H9 (cell line): Measurements from ENCODE around the gene HLA-DOA. TPM values are rescaled to one million over a fixed set of nuclear protein-coding genes. Genes with fewer than 3 reads are reported as not detected.

Experiments
- DNase-seq: peaks from one replicate; pipeline ENCODE4 v3.0.0-alpha.2; 2017
- H2AFZ ChIP-seq: one replicate; pipeline ENCODE4 v1.6.1; 2013; ENCODE audit warnings: mild to moderate bottlenecking, low read length, control low read depth, moderate library complexity
- H2AK5ac ChIP-seq: 2 replicates; pipeline ENCODE4 v1.6.1; 2013; ENCODE audit warnings: low read length, control low read depth, mixed read lengths; ENCODE audit not compliant: insufficient read length
- H2BK120ac ChIP-seq: one replicate; pipeline ENCODE4 v1.6.1; 2013; ENCODE audit warnings: low read depth, mild to moderate bottlenecking, low read length, control low read depth, inconsistent platforms; ENCODE audit not compliant: poor library complexity, severe bottlenecking
- H2BK12ac ChIP-seq: 2 replicates; pipeline ENCODE4 v1.6.1; 2013; ENCODE audit warnings: low read length, control low read depth, mixed read lengths, low read depth; ENCODE audit not compliant: insufficient read length
- H2BK15ac ChIP-seq: 2 replicates; pipeline ENCODE4 v1.6.1; 2013; ENCODE audit warnings: low read depth, low read length, control low read depth
- H2BK20ac ChIP-seq: one replicate; pipeline ENCODE4 v1.6.1; 2013; ENCODE audit warnings: low read depth, mild to moderate bottlenecking, low read length, control low read depth, inconsistent platforms; ENCODE audit not compliant: poor library complexity, severe bottlenecking
- H2BK5ac ChIP-seq: 2 replicates; pipeline ENCODE4 v1.6.1; 2013; ENCODE audit warnings: low read length, control low read depth, mixed read lengths; ENCODE audit not compliant: insufficient read length
- H3K14ac ChIP-seq: 2 replicates; pipeline ENCODE4 v1.6.1; 2013; ENCODE audit warnings: low read length, control low read depth; ENCODE audit not compliant: insufficient read depth
- H3K18ac ChIP-seq: 2 replicates; pipeline ENCODE4 v1.6.1; 2013; ENCODE audit warnings: low read depth, mild to moderate bottlenecking, mixed read lengths, low read length, control low read depth; ENCODE audit not compliant: insufficient read length
- H3K23ac ChIP-seq: 2 replicates; pipeline ENCODE4 v1.6.1; 2013; ENCODE audit warnings: low read length, control low read depth, mixed read lengths, low read depth; ENCODE audit not compliant: insufficient read length
- H3K23me2 ChIP-seq: 2 replicates; pipeline ENCODE4 v1.6.1; 2013; ENCODE audit warnings: low read depth, mild to moderate bottlenecking, mixed read lengths, low read length, control low read depth; ENCODE audit not compliant: insufficient read length, poor library complexity, severe bottlenecking
- H3K27ac ChIP-seq: 2 replicates; pipeline ENCODE4 v1.5.1; 2013; ENCODE audit warnings: low read length, control low read depth, mixed read lengths, low read depth; ENCODE audit not compliant: insufficient read length
- H3K27me3 ChIP-seq: 2 replicates; pipeline ENCODE4 v1.6.1; 2013; ENCODE audit warnings: low read length, control low read depth, inconsistent platforms; ENCODE audit not compliant: insufficient read depth
- H3K4ac ChIP-seq: 2 replicates; pipeline ENCODE4 v1.6.1; 2013; ENCODE audit warnings: low read depth, mild to moderate bottlenecking, control low read depth, inconsistent platforms, low read length, moderate library complexity
- H3K4me1 ChIP-seq: 2 replicates; pipeline ENCODE4 v1.6.1; 2013; ENCODE audit warnings: low read length, control low read depth, inconsistent platforms; ENCODE audit not compliant: insufficient read depth
- H3K4me2 ChIP-seq: 2 replicates; pipeline ENCODE4 v1.6.1; 2013; ENCODE audit warnings: low read length, control low read depth, mixed read lengths; ENCODE audit not compliant: insufficient read length, insufficient read depth
- H3K56ac ChIP-seq: 2 replicates; pipeline ENCODE4 v1.6.1; 2013; ENCODE audit warnings: low read depth, mild to moderate bottlenecking, mixed read lengths, low read length, control low read depth; ENCODE audit not compliant: insufficient read length
- H3K79me1 ChIP-seq: 2 replicates; pipeline ENCODE4 v1.6.1; 2013; ENCODE audit warnings: low read depth, mild to moderate bottlenecking, moderate library complexity, low read length, control low read depth, inconsistent platforms; ENCODE audit not compliant: insufficient read depth, poor library complexity, severe bottlenecking
- H3K79me2 ChIP-seq: 2 replicates; pipeline ENCODE4 v1.6.1; 2013; ENCODE audit warnings: low read length, control low read depth, inconsistent platforms; ENCODE audit not compliant: insufficient read depth
- H3K9ac ChIP-seq: 2 replicates; pipeline ENCODE4 v1.6.1; 2013; ENCODE audit warnings: low read length, control low read depth, mixed read lengths; ENCODE audit not compliant: insufficient read length; ENCODE audit errors: extremely low read depth
- H3K9me3 ChIP-seq: one replicate; pipeline ENCODE4 v1.6.1; 2013; ENCODE audit warnings: low read depth, low read length, inconsistent platforms; ENCODE audit not compliant: control insufficient read depth
- H3T11ph ChIP-seq: one replicate; pipeline ENCODE4 v1.6.1; 2013; ENCODE audit warnings: mild to moderate bottlenecking, low read length, control low read depth, inconsistent platforms
- H4K20me1 ChIP-seq: one replicate; pipeline ENCODE4 v1.6.1; 2013; ENCODE audit not compliant: control insufficient read depth, insufficient read length, insufficient read depth
- H4K5ac ChIP-seq: 2 replicates; pipeline ENCODE4 v1.6.1; 2013; ENCODE audit warnings: low read depth, mild to moderate bottlenecking, mixed read lengths, low read length, control low read depth; ENCODE audit not compliant: insufficient read length
- H4K8ac ChIP-seq: replicated peaks from 2 replicates; pipeline ENCODE4 v1.6.1; 2013; ENCODE audit warnings: low read length, control low read depth, mixed read lengths, low read depth; ENCODE audit not compliant: insufficient read length
- H4K91ac ChIP-seq: 2 replicates; pipeline ENCODE4 v1.6.1; 2013; ENCODE audit warnings: low read depth, mild to moderate bottlenecking, moderate library complexity, mixed read lengths, low read length, control low read depth; ENCODE audit not compliant: insufficient read length
- H3K27ac Mint-ChIP-seq, 3 experiments: 2 replicates in 2 of 3; 3 replicates in 1 of 3; pipeline ENCODE4 v1.8.0; 2020 to 2021; ENCODE audit warnings: mixed read lengths in 3 of 3, mild to moderate bottlenecking in 1 of 3, moderate library complexity in 1 of 3
- H3K27me3 Mint-ChIP-seq: 2 replicates; pipeline ENCODE4 v1.8.0; 2021; ENCODE audit warnings: low read depth, mild to moderate bottlenecking, moderate library complexity, mixed read lengths
- H3K36me3 Mint-ChIP-seq, 3 experiments: 2 replicates in 2 of 3; 3 replicates in 1 of 3; pipeline ENCODE4 v1.8.0; 2020 to 2021; ENCODE audit warnings: low read depth in 3 of 3, mixed read lengths in 3 of 3; ENCODE audit not compliant: insufficient read depth in 1 of 3
- H3K4me1 Mint-ChIP-seq, 2 experiments: 2 replicates each; pipeline ENCODE4 v1.8.0; 2020; ENCODE audit warnings: mixed read lengths in 2 of 2
- H3K4me3 Mint-ChIP-seq, 2 experiments: 2 replicates in 1 of 2; 3 replicates in 1 of 2; pipeline ENCODE4 v1.8.0; 2020 to 2021; ENCODE audit warnings: mild to moderate bottlenecking in 2 of 2, mixed read lengths in 2 of 2, moderate library complexity in 1 of 2
- H3K9me3 Mint-ChIP-seq, 2 experiments: 2 replicates in 1 of 2; 3 replicates in 1 of 2; pipeline ENCODE4 v1.8.0; 2020; ENCODE audit warnings: mild to moderate bottlenecking in 2 of 2, mixed read lengths in 2 of 2, moderate library complexity in 1 of 2
- WGBS: extraction: QIAGEN DNeasy Blood & Tissue Kit; methylation state at CpG from one replicate; pipeline ENCODE4 v1.1.7; 2013; ENCODE audit warnings: missing lambda C conversion rate, low lambda C conversion rate, mixed read lengths; ENCODE audit not compliant: insufficient read length; ENCODE audit errors: extremely low coverage; 5-methylcytosine and 5-hydroxymethylcytosine counted together
- total RNA-seq: library from RNA; stranded (reverse); gene quantifications from 2 replicates; pipeline ENCODE4 v1.2.1, GENCODE V29; 2021
- TF ChIP-seq, protein P1 (sequence below): fragments of 200-600 bp; sonication (generic); conservative IDR thresholded peaks from 3 replicates; pipeline ENCODE4 v1.8.0; 2021; ENCODE audit warnings: antibody characterized with exemption, mild to moderate bottlenecking

Gene HLA-DOA
- total RNA-seq, 1 experiment from 2014 or later: 15.6 TPM

DNA sequence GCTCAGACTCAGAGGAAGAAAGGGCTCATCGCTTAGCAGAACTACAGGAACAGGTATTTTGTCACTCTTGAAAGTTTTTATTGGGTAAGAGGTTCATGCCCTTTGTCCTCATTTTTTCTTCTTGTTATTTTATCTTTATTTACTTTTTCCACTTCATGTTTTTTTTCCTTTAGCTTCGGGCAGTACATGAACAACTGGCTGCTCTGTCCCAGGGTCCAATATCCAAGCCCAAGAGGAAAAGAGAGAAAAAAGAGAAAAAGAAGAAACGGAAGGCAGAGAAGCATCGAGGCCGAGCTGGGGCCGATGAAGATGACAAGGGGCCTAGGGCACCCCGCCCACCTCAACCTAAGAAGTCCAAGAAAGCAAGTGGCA, 31.5 kb downstream of the HLA-DOA start:
- peaks cover 7% of the 10 kb centered on the region for H3K23me2 ChIP-seq
- H3K27me3 ChIP-seq: no peaks in the 10 kb centered on the region
- no peak overlapping the region for H3K27ac ChIP-seq
- no peak overlapping the region for H2AFZ ChIP-seq
- no peak overlapping the region for H4K5ac ChIP-seq
- H4K8ac ChIP-seq: no peak overlapping the region
- H3K4me2 ChIP-seq: no peak overlapping the region
- TF ChIP-seq, protein P1, sequence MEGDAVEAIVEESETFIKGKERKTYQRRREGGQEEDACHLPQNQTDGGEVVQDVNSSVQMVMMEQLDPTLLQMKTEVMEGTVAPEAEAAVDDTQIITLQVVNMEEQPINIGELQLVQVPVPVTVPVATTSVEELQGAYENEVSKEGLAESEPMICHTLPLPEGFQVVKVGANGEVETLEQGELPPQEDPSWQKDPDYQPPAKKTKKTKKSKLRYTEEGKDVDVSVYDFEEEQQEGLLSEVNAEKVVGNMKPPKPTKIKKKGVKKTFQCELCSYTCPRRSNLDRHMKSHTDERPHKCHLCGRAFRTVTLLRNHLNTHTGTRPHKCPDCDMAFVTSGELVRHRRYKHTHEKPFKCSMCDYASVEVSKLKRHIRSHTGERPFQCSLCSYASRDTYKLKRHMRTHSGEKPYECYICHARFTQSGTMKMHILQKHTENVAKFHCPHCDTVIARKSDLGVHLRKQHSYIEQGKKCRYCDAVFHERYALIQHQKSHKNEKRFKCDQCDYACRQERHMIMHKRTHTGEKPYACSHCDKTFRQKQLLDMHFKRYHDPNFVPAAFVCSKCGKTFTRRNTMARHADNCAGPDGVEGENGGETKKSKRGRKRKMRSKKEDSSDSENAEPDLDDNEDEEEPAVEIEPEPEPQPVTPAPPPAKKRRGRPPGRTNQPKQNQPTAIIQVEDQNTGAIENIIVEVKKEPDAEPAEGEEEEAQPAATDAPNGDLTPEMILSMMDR: no peak
- H3K9ac ChIP-seq: no peak overlapping the region
- Mint-ChIP-seq H3K36me3 (peaks cover 85 to 93% (median 88%) of the 10 kb centered on the region in 3 experiments), H3K4me3 (no peak overlapping the region; a peak in 1 of 5 replicates), H3K27ac (peak overlapping the region in 2 of 3 experiments; percentile 34 to 75; a peak in 4 of 7 replicates), H3K9me3 (peaks cover 6 to 7% of the 10 kb centered on the region in 2 experiments), H3K27me3 (peaks cover 1% of the 10 kb centered on the region), H3K4me1 (peaks cover 23 to 61% of the 10 kb centered on the region in 2 experiments)
- no peak overlapping the region for H2AK5ac ChIP-seq
- no CpG with 5 or more reads among the region's 7 CpGs for WGBS
- H2BK15ac ChIP-seq: no peak overlapping the region
- no peak overlapping the region for H3K23ac ChIP-seq
- H4K20me1 ChIP-seq: no peaks in the 10 kb centered on the region
- no peak overlapping the region for H3T11ph ChIP-seq
- H2BK5ac ChIP-seq: no peak overlapping the region
- DNase-seq: no peak
- H3K18ac ChIP-seq: no peak overlapping the region
- no peak overlapping the region for H3K56ac ChIP-seq
- peaks cover 34% of the 10 kb centered on the region for H3K79me2 ChIP-seq
- H3K9me3 ChIP-seq: no peaks in the 10 kb centered on the region
- H3K4me1 ChIP-seq: no peaks in the 10 kb centered on the region
- no peak overlapping the region for H2BK120ac ChIP-seq
- H3K14ac ChIP-seq: no peak overlapping the region
- no peak overlapping the region for H2BK12ac ChIP-seq
- no peak overlapping the region for H3K4ac ChIP-seq
- no peak overlapping the region for H2BK20ac ChIP-seq
- H3K79me1 ChIP-seq: peaks cover 20% of the 10 kb centered on the region
- no peak overlapping the region for H4K91ac ChIP-seq
